ENCODE measurements around the gene ATP11C. TPM values are rescaled to one million over a fixed set of nuclear protein-coding genes. Genes with fewer than 3 reads are reported as not detected.

ATP11C gene
- total and polyA plus RNA-seq, 2 of the 4 experiments (the other 2 are of a cell fraction) = 19.3 to 40.0 TPM

DNA sequence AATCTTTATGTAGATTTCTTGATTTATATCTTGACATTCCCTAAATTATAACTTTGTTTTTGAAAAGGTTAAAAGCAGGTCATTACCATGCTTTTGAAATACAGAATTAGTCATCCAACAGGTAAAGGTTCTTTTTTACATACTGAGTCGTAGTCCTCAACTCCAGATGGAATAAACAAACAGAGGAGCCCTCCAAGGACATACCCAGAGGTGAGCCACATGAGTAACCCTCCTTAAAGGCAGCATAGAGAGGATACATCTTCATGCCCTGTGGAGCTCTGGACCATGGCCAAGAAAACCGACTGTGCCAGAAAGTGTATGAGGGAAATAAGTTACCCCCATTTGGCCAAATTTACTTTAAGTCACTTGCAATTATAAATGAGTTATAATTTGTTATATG lies 129.6 kb downstream of the ATP11C start:
- dilution Hi-C loops (cut with HindIII; ENCODE audit: low sequenced_read_pairs, unreplicated experiment) (no loop called here), in situ Hi-C loops (cut with MboI; ENCODE audit: low sequenced_read_pairs) (no loop called here), intact Hi-C loops (cut with micrococcal nuclease) (no loop called here)
- Histone ChIP-seq H3K9me1 (ENCODE audit: insufficient read depth, low read length) (no peaks in the 10 kb centered on the region), H3K4me2 (ENCODE audit: low read depth, low read length) (no peak overlapping the region), H4K8ac (ENCODE audit: low read depth in 2 of 2, low read length in 2 of 2) (no peak overlapping the region), H3K79me1 (ENCODE audit: low read depth in 1 of 2, low read length in 2 of 2) (no peaks in the 10 kb centered on the region), H3K27ac (ENCODE audit: insufficient read depth, low read length) (no peak overlapping the region), H3K14ac (replicated peaks; ENCODE audit: low read depth, low read length) (no peak overlapping the region), H4K20me1 (ENCODE audit: insufficient read depth, low read length) (no peaks in the 10 kb centered on the region; the same call in 1 of the 2 replicates), H2AK9ac (replicated peaks; ENCODE audit: low read depth, low read length, poor library complexity) (no peak overlapping the region), H3K4me3 (ENCODE audit: insufficient read depth, low read depth, low read length) (no peak overlapping the region), H2AFZ (replicated peaks; ENCODE audit: low read length, poor library complexity) (no peak overlapping the region), H3K4ac (ENCODE audit: low read depth, low read length) (no peak overlapping the region), H2AK5ac (ENCODE audit: low read depth, low read length) (no peak overlapping the region), H3K27me3 (ENCODE audit: control insufficient read depth, insufficient read depth, low read length) (no peaks in the 10 kb centered on the region), H3K9me3 (ENCODE audit: control insufficient read depth, insufficient read depth, low read length) (no peaks in the 10 kb centered on the region), H3K9ac (ENCODE audit: low read depth, low read length) (no peak overlapping the region), H3K56ac (ENCODE audit: extremely low read depth, insufficient read depth, low read length) (no peak overlapping the region), H2BK120ac (ENCODE audit: low read depth, low read length) (no peak overlapping the region), H2BK15ac (ENCODE audit: low read depth, low read length) (no peak overlapping the region), H3K18ac (ENCODE audit: low read depth, low read length) (no peak overlapping the region), H4K5ac (ENCODE audit: low read depth, low read length) (no peak overlapping the region), H3K23ac (ENCODE audit: low read depth, low read length) (no peak overlapping the region), H2BK5ac (ENCODE audit: low read depth, low read length, poor library complexity, severe bottlenecking) (no peak overlapping the region), H3K36me3 (ENCODE audit: control insufficient read depth, insufficient read depth, low read length) (peaks cover 3% of the 10 kb centered on the region; the same call in 1 of the 2 replicates), H4K91ac (ENCODE audit: insufficient read depth, low read depth, low read length) (no peak overlapping the region), H2BK20ac (ENCODE audit: low read depth, low read length) (no peak overlapping the region), H3K4me1 (ENCODE audit: control insufficient read depth, insufficient read depth, low read length) (peaks cover 2% of the 10 kb centered on the region)
- no TSS peak for BruUV-seq (replicated peaks)
- CTCF ChIA-PET = interaction anchor here (0.9 kb wide), 1 partner anchor 11 kb away, joined by 3 read pairs; no protein-coding TSS in a partner anchor
- POLR2A ChIA-PET (ENCODE audit: unreplicated experiment) = no interaction called here
- no peak for ATAC-seq (ENCODE audit: low read depth)
- whole genome bisulfite sequencing, 2 experiments (ENCODE audit: extremely low coverage in 2 of 2, insufficient read length in 1 of 2) = no CpG with 5 or more reads among the region's 2 CpGs
- DNase-seq = no peak
- no peak for TF ChIP-seq MAFK (IDR thresholded peaks at IDR 0.05; ENCODE audit: low read depth, low read length)
- TF ChIP-seq RAD21 (IDR thresholded peaks at IDR 0.05; ENCODE audit: low read length) = no peak
- no peak for TF ChIP-seq CHD1 (IDR thresholded peaks at IDR 0.05; ENCODE audit: low read depth, low read length)
- no peak for TF ChIP-seq POLR2A (IDR thresholded peaks at IDR 0.05; ENCODE audit: low read depth, low read length)
- no peak for TF ChIP-seq BHLHE40 (IDR thresholded peaks at IDR 0.05; ENCODE audit: low read depth, low read length)
- no peak for TF ChIP-seq RCOR1 (IDR thresholded peaks at IDR 0.05; ENCODE audit: insufficient replicate concordance, low read length)
- TF ChIP-seq MAZ (IDR thresholded peaks at IDR 0.05; ENCODE audit: borderline replicate concordance, low read depth, low read length) = no peak
- TF ChIP-seq, protein P1, sequence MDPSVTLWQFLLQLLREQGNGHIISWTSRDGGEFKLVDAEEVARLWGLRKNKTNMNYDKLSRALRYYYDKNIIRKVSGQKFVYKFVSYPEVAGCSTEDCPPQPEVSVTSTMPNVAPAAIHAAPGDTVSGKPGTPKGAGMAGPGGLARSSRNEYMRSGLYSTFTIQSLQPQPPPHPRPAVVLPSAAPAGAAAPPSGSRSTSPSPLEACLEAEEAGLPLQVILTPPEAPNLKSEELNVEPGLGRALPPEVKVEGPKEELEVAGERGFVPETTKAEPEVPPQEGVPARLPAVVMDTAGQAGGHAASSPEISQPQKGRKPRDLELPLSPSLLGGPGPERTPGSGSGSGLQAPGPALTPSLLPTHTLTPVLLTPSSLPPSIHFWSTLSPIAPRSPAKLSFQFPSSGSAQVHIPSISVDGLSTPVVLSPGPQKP (IDR thresholded peaks at IDR 0.05; ENCODE audit: borderline replicate concordance, low read depth, low read length) = no peak
